H9 (cell line): Measurements from ENCODE around the gene ETV7. TPM values are rescaled to one million over a fixed set of nuclear protein-coding genes. Genes with fewer than 3 reads are reported as not detected.

Experiments used
- DNase-seq: peaks from one replicate; pipeline ENCODE4 v3.0.0-alpha.2; 2017
- H2AFZ ChIP-seq: one replicate; pipeline ENCODE4 v1.6.1; 2013; ENCODE audit warnings: mild to moderate bottlenecking, low read length, control low read depth, moderate library complexity
- H2AK5ac ChIP-seq: 2 replicates; pipeline ENCODE4 v1.6.1; 2013; ENCODE audit warnings: low read length, control low read depth, mixed read lengths; ENCODE audit not compliant: insufficient read length
- H2BK120ac ChIP-seq: one replicate; pipeline ENCODE4 v1.6.1; 2013; ENCODE audit warnings: low read depth, mild to moderate bottlenecking, low read length, control low read depth, inconsistent platforms; ENCODE audit not compliant: poor library complexity, severe bottlenecking
- H2BK12ac ChIP-seq: 2 replicates; pipeline ENCODE4 v1.6.1; 2013; ENCODE audit warnings: low read length, control low read depth, mixed read lengths, low read depth; ENCODE audit not compliant: insufficient read length
- H2BK15ac ChIP-seq: 2 replicates; pipeline ENCODE4 v1.6.1; 2013; ENCODE audit warnings: low read depth, low read length, control low read depth
- H2BK20ac ChIP-seq: one replicate; pipeline ENCODE4 v1.6.1; 2013; ENCODE audit warnings: low read depth, mild to moderate bottlenecking, low read length, control low read depth, inconsistent platforms; ENCODE audit not compliant: poor library complexity, severe bottlenecking
- H2BK5ac ChIP-seq: 2 replicates; pipeline ENCODE4 v1.6.1; 2013; ENCODE audit warnings: low read length, control low read depth, mixed read lengths; ENCODE audit not compliant: insufficient read length
- H3K14ac ChIP-seq: 2 replicates; pipeline ENCODE4 v1.6.1; 2013; ENCODE audit warnings: low read length, control low read depth; ENCODE audit not compliant: insufficient read depth
- H3K18ac ChIP-seq: 2 replicates; pipeline ENCODE4 v1.6.1; 2013; ENCODE audit warnings: low read depth, mild to moderate bottlenecking, mixed read lengths, low read length, control low read depth; ENCODE audit not compliant: insufficient read length
- H3K23ac ChIP-seq: 2 replicates; pipeline ENCODE4 v1.6.1; 2013; ENCODE audit warnings: low read length, control low read depth, mixed read lengths, low read depth; ENCODE audit not compliant: insufficient read length
- H3K23me2 ChIP-seq: 2 replicates; pipeline ENCODE4 v1.6.1; 2013; ENCODE audit warnings: low read depth, mild to moderate bottlenecking, mixed read lengths, low read length, control low read depth; ENCODE audit not compliant: insufficient read length, poor library complexity, severe bottlenecking
- H3K27ac ChIP-seq: 2 replicates; pipeline ENCODE4 v1.5.1; 2013; ENCODE audit warnings: low read length, control low read depth, mixed read lengths, low read depth; ENCODE audit not compliant: insufficient read length
- H3K27me3 ChIP-seq: 2 replicates; pipeline ENCODE4 v1.6.1; 2013; ENCODE audit warnings: low read length, control low read depth, inconsistent platforms; ENCODE audit not compliant: insufficient read depth
- H3K4ac ChIP-seq: 2 replicates; pipeline ENCODE4 v1.6.1; 2013; ENCODE audit warnings: low read depth, mild to moderate bottlenecking, control low read depth, inconsistent platforms, low read length, moderate library complexity
- H3K4me1 ChIP-seq: 2 replicates; pipeline ENCODE4 v1.6.1; 2013; ENCODE audit warnings: low read length, control low read depth, inconsistent platforms; ENCODE audit not compliant: insufficient read depth
- H3K4me2 ChIP-seq: 2 replicates; pipeline ENCODE4 v1.6.1; 2013; ENCODE audit warnings: low read length, control low read depth, mixed read lengths; ENCODE audit not compliant: insufficient read length, insufficient read depth
- H3K56ac ChIP-seq: 2 replicates; pipeline ENCODE4 v1.6.1; 2013; ENCODE audit warnings: low read depth, mild to moderate bottlenecking, mixed read lengths, low read length, control low read depth; ENCODE audit not compliant: insufficient read length
- H3K79me1 ChIP-seq: 2 replicates; pipeline ENCODE4 v1.6.1; 2013; ENCODE audit warnings: low read depth, mild to moderate bottlenecking, moderate library complexity, low read length, control low read depth, inconsistent platforms; ENCODE audit not compliant: insufficient read depth, poor library complexity, severe bottlenecking
- H3K79me2 ChIP-seq: 2 replicates; pipeline ENCODE4 v1.6.1; 2013; ENCODE audit warnings: low read length, control low read depth, inconsistent platforms; ENCODE audit not compliant: insufficient read depth
- H3K9ac ChIP-seq: 2 replicates; pipeline ENCODE4 v1.6.1; 2013; ENCODE audit warnings: low read length, control low read depth, mixed read lengths; ENCODE audit not compliant: insufficient read length; ENCODE audit errors: extremely low read depth
- H3K9me3 ChIP-seq: one replicate; pipeline ENCODE4 v1.6.1; 2013; ENCODE audit warnings: low read depth, low read length, inconsistent platforms; ENCODE audit not compliant: control insufficient read depth
- H3T11ph ChIP-seq: one replicate; pipeline ENCODE4 v1.6.1; 2013; ENCODE audit warnings: mild to moderate bottlenecking, low read length, control low read depth, inconsistent platforms
- H4K20me1 ChIP-seq: one replicate; pipeline ENCODE4 v1.6.1; 2013; ENCODE audit not compliant: control insufficient read depth, insufficient read length, insufficient read depth
- H4K5ac ChIP-seq: 2 replicates; pipeline ENCODE4 v1.6.1; 2013; ENCODE audit warnings: low read depth, mild to moderate bottlenecking, mixed read lengths, low read length, control low read depth; ENCODE audit not compliant: insufficient read length
- H4K8ac ChIP-seq: replicated peaks from 2 replicates; pipeline ENCODE4 v1.6.1; 2013; ENCODE audit warnings: low read length, control low read depth, mixed read lengths, low read depth; ENCODE audit not compliant: insufficient read length
- H4K91ac ChIP-seq: 2 replicates; pipeline ENCODE4 v1.6.1; 2013; ENCODE audit warnings: low read depth, mild to moderate bottlenecking, moderate library complexity, mixed read lengths, low read length, control low read depth; ENCODE audit not compliant: insufficient read length
- H3K27ac Mint-ChIP-seq, 3 experiments: 2 replicates in 2 of 3; 3 replicates in 1 of 3; pipeline ENCODE4 v1.8.0; 2020 to 2021; ENCODE audit warnings: mixed read lengths in 3 of 3, mild to moderate bottlenecking in 1 of 3, moderate library complexity in 1 of 3
- H3K27me3 Mint-ChIP-seq: 2 replicates; pipeline ENCODE4 v1.8.0; 2021; ENCODE audit warnings: low read depth, mild to moderate bottlenecking, moderate library complexity, mixed read lengths
- H3K36me3 Mint-ChIP-seq, 3 experiments: 2 replicates in 2 of 3; 3 replicates in 1 of 3; pipeline ENCODE4 v1.8.0; 2020 to 2021; ENCODE audit warnings: low read depth in 3 of 3, mixed read lengths in 3 of 3; ENCODE audit not compliant: insufficient read depth in 1 of 3
- H3K4me1 Mint-ChIP-seq, 2 experiments: 2 replicates each; pipeline ENCODE4 v1.8.0; 2020; ENCODE audit warnings: mixed read lengths in 2 of 2
- H3K4me3 Mint-ChIP-seq, 2 experiments: 2 replicates in 1 of 2; 3 replicates in 1 of 2; pipeline ENCODE4 v1.8.0; 2020 to 2021; ENCODE audit warnings: mild to moderate bottlenecking in 2 of 2, mixed read lengths in 2 of 2, moderate library complexity in 1 of 2
- H3K9me3 Mint-ChIP-seq, 2 experiments: 2 replicates in 1 of 2; 3 replicates in 1 of 2; pipeline ENCODE4 v1.8.0; 2020; ENCODE audit warnings: mild to moderate bottlenecking in 2 of 2, mixed read lengths in 2 of 2, moderate library complexity in 1 of 2
- CTCF ChIP-seq: fragments of 200-600 bp; sonication (generic); conservative IDR thresholded peaks from 3 replicates; pipeline ENCODE4 v1.8.0; 2021; ENCODE audit warnings: antibody characterized with exemption, mild to moderate bottlenecking
- WGBS: extraction: QIAGEN DNeasy Blood & Tissue Kit; methylation state at CpG from one replicate; pipeline ENCODE4 v1.1.7; 2013; ENCODE audit warnings: missing lambda C conversion rate, low lambda C conversion rate, mixed read lengths; ENCODE audit not compliant: insufficient read length; ENCODE audit errors: extremely low coverage; 5-methylcytosine and 5-hydroxymethylcytosine counted together
- total RNA-seq: library from RNA; stranded (reverse); gene quantifications from 2 replicates; pipeline ENCODE4 v1.2.1, GENCODE V29; 2021

The ETV7 gene
- total RNA-seq, 1 experiment from 2014 or later = 0.92 TPM

DNA sequence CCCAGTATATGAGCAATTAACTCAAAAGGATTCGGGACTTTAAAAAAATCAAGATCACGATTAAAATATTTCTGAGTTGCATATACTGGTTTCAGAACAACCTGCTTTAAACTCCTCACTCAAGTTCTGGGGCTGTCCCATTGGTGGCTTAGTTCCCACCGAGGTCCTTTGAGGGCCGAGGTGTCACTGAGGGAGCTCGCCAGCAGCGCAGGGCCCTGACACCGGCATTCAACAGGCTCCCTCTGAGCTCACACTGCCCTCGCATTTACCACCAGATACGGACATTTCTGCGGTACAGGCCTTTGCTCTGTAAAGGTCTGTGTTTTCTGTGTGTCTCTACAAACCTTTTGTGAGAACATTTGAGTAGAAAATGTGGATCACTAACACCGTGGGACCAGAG lies 26.4 kb downstream of the ETV7 start:
- Histone ChIP-seq H2BK20ac (no peak overlapping the region), H3K4ac (no peak overlapping the region), H4K91ac (no peak overlapping the region), H3K79me2 (no peaks in the 10 kb centered on the region), H3K9ac (no peak overlapping the region), H2BK120ac (no peak overlapping the region), H3K18ac (no peak overlapping the region), H3K14ac (no peak overlapping the region), H3T11ph (no peak overlapping the region), H2BK5ac (no peak overlapping the region), H4K5ac (no peak overlapping the region), H3K27ac (no peak overlapping the region), H3K4me2 (no peak overlapping the region), H2BK15ac (no peak overlapping the region), H3K56ac (no peak overlapping the region), H3K9me3 (no peaks in the 10 kb centered on the region), H2BK12ac (no peak overlapping the region), H3K79me1 (no peaks in the 10 kb centered on the region), H3K4me1 (0 out of 2 replicates have a peak, but pooled peaks cover 1% of the 10 kb centered on the region), H4K20me1 (no peaks in the 10 kb centered on the region), H3K23me2 (no peaks in the 10 kb centered on the region), H2AFZ (no peak overlapping the region), H3K23ac (no peak overlapping the region), H4K8ac (no peak overlapping the region), H2AK5ac (no peak overlapping the region), H3K27me3 (no peaks in the 10 kb centered on the region)
- Mint-ChIP-seq H3K9me3 (no peaks in the 10 kb centered on the region), H3K4me1 (no peaks in the 10 kb centered on the region), H3K27me3 (peaks cover 2% of the 10 kb centered on the region), H3K27ac (no peak overlapping the region), H3K4me3 (no peak overlapping the region), H3K36me3 (no peaks in the 10 kb centered on the region)
- no peak for TF ChIP-seq CTCF
- DNase-seq = no peak
- no CpG with 5 or more reads among the region's 11 CpGs for WGBS
